HG03378 (cell line): ENCODE results near the gene PHF19.

Experiments
- ATAC-seq: cut with Tn5 transposase; IDR thresholded peaks from one replicate; pipeline ENCODE4 v1.9.1; 2021; ENCODE audit warnings: mild to moderate bottlenecking, moderate library complexity; ENCODE audit not compliant: unreplicated experiment

PHF19 gene

GRCh38 chr9:120815075-120815474 is 61.9 kb downstream of the PHF19 start:
- no peak for ATAC-seq

GRCh38 chr9:120808931-120809330 is 68.1 kb downstream of the PHF19 start:
- ATAC-seq: no peak

GRCh38 chr9:120807607-120808379 is 69.2 kb downstream of the PHF19 start:
- ATAC-seq: no peak
